Measurements from ENCODE around the gene ZBTB20. TPM values are rescaled to one million over a fixed set of nuclear protein-coding genes. Genes with fewer than 3 reads are reported as not detected.

Gene ZBTB20
- total RNA-seq, 3 donors from 2014 or later (not counting 1 experiment from before 2014, with no cell fraction given) = 52.7 to 58.3 (median 55.9) TPM

- DNase-seq (no peak), ATAC-seq (no peak)
- H3K4me1 ChIP-seq (ENCODE audit: control insufficient read depth, insufficient read depth, low read length) = no peaks in the 10 kb centered on the region
- Mint-ChIP-seq H3K4me3 (no peak overlapping the region), H3K9me3 (no peaks in the 10 kb centered on the region), H3K4me1 (peaks cover 0 to 5% of the 10 kb centered on the region in 2 donors), H3K36me3 (no peaks in the 10 kb centered on the region), H3K27ac (no peak overlapping the region), H3K27me3 (ENCODE audit: low read depth in 2 of 2) (no peaks in the 10 kb centered on the region)
- TF ChIP-seq CTCF (IDR thresholded peaks at IDR 0.05) = no peak
- WGBS (ENCODE audit: insufficient coverage) = 94% methylated on average over 5 of the region's 5 CpGs
- H3K4me3 ChIP-seq (ENCODE audit: low read length) = no peak overlapping the region
- H3K27me3 ChIP-seq (ENCODE audit: control insufficient read depth, insufficient read depth, low read length) = no peaks in the 10 kb centered on the region
- H3K9me3 ChIP-seq (ENCODE audit: control insufficient read depth, insufficient read depth, low read length) = no peaks in the 10 kb centered on the region
- H3K36me3 ChIP-seq (ENCODE audit: control insufficient read depth, insufficient read depth, low read length) = no peaks in the 10 kb centered on the region
- intact Hi-C loops (cut with micrococcal nuclease) = no loop called here
- no peak overlapping the region for H3K27ac ChIP-seq (ENCODE audit: low read length)
These were observed 487.7 kb downstream of the ZBTB20 start for GRCh38 chr3:114659109-114660061.

GRCh38 chr3:114651555-114651954 is 495.5 kb downstream of the ZBTB20 start:
- DNase-seq (no peak), ATAC-seq (no peak)
- no peak for TF ChIP-seq CTCF (IDR thresholded peaks at IDR 0.05)
- no peaks in the 10 kb centered on the region for H3K27me3 Mint-ChIP-seq (ENCODE audit: low read depth in 2 of 2)
- no peaks in the 10 kb centered on the region for H3K36me3 ChIP-seq (ENCODE audit: control insufficient read depth, insufficient read depth, low read length)
- no peaks in the 10 kb centered on the region for H3K27me3 ChIP-seq (ENCODE audit: control insufficient read depth, insufficient read depth, low read length)
- no peaks in the 10 kb centered on the region for H3K9me3 Mint-ChIP-seq
- H3K36me3 Mint-ChIP-seq = no peaks in the 10 kb centered on the region
- no peak overlapping the region for H3K4me3 Mint-ChIP-seq
- no peak overlapping the region for H3K27ac ChIP-seq (ENCODE audit: low read length)
- intact Hi-C loops (cut with micrococcal nuclease) = no loop called here
- H3K9me3 ChIP-seq (ENCODE audit: control insufficient read depth, insufficient read depth, low read length) = no peaks in the 10 kb centered on the region
- H3K27ac Mint-ChIP-seq = no peak overlapping the region
- no CpG with 5 or more reads among the region's 4 CpGs for WGBS (ENCODE audit: insufficient coverage)
- peaks cover 4 to 5% of the 10 kb centered on the region in 2 donors for H3K4me1 Mint-ChIP-seq
- H3K4me3 ChIP-seq (ENCODE audit: low read length) = no peak overlapping the region
- H3K4me1 ChIP-seq (ENCODE audit: control insufficient read depth, insufficient read depth, low read length) = no peaks in the 10 kb centered on the region

GRCh38 chr3:114650808-114651207 is 496.3 kb downstream of the ZBTB20 start:
- TF ChIP-seq CTCF (IDR thresholded peaks at IDR 0.05) = no peak
- H3K36me3 Mint-ChIP-seq = no peaks in the 10 kb centered on the region
- Histone ChIP-seq H3K4me3 (ENCODE audit: low read length) (no peak overlapping the region), H3K9me3 (ENCODE audit: control insufficient read depth, insufficient read depth, low read length) (no peaks in the 10 kb centered on the region), H3K36me3 (ENCODE audit: control insufficient read depth, insufficient read depth, low read length) (no peaks in the 10 kb centered on the region), H3K27me3 (ENCODE audit: control insufficient read depth, insufficient read depth, low read length) (no peaks in the 10 kb centered on the region), H3K4me1 (ENCODE audit: control insufficient read depth, insufficient read depth, low read length) (no peaks in the 10 kb centered on the region), H3K27ac (ENCODE audit: low read length) (no peak overlapping the region)
- DNase-seq = no peak
- H3K4me3 Mint-ChIP-seq = no peak overlapping the region
- no peaks in the 10 kb centered on the region for H3K27me3 Mint-ChIP-seq (ENCODE audit: low read depth in 2 of 2)
- H3K27ac Mint-ChIP-seq = no peak overlapping the region
- H3K4me1 Mint-ChIP-seq = peaks cover 5 to 7% of the 10 kb centered on the region in 2 donors
- WGBS (ENCODE audit: insufficient coverage) = no CpG with 5 or more reads among the region's 3 CpGs
- no peaks in the 10 kb centered on the region for H3K9me3 Mint-ChIP-seq
- intact Hi-C loops (cut with micrococcal nuclease) = no loop called here
- no peak for ATAC-seq
